ENCODE results near the gene AADACL4. TPM values are rescaled to one million over a fixed set of nuclear protein-coding genes. Genes with fewer than 3 reads are reported as not detected.

AADACL4 gene
- total and polyA plus RNA-seq, 9 of the 15 experiments (the other 6 are each of a cell fraction or from before 2014, with no cell fraction given), result not detected

- TF ChIP-seq ZBTB11 (CRISPR knock-in tag; IDR thresholded peaks at IDR 0.05) (peak in 1 of 3 experiments; percentile 57; a peak in 2 of 6 replicates), STAT5A (IDR thresholded peaks at IDR 0.05; ENCODE audit: borderline replicate concordance, low read length) (peak; percentile 92), ARID1B (IDR thresholded peaks at IDR 0.05) (peak; percentile 99), HNRNPH1 (optimal IDR thresholded peaks at IDR 0.05; ENCODE audit: low read depth, low read length) (no peak), ASH1L (IDR thresholded peaks at IDR 0.05; ENCODE audit: borderline replicate concordance, low read depth, partially characterized antibody) (no peak), ZNF347 (CRISPR knock-in tag; IDR thresholded peaks at IDR 0.05; ENCODE audit: low read depth) (no peak), POLR2AphosphoS5 (IDR thresholded peaks at IDR 0.05; ENCODE audit: control insufficient read depth, insufficient read depth, low read depth, low read length) (peak; percentile 96), HDAC2 (IDR thresholded peaks at IDR 0.05) (peak; percentile 100), ZBTB26 (CRISPR knock-in tag; IDR thresholded peaks at IDR 0.05) (no peak), TAF1 (IDR thresholded peaks at IDR 0.05; ENCODE audit: control insufficient read depth, extremely low read depth, insufficient read depth, low read length, severe bottlenecking) (peak; percentile 49), ETS2 (tag; IDR thresholded peaks at IDR 0.05; ENCODE audit: borderline replicate concordance, poor library complexity, severe bottlenecking) (no peak), EHMT2 (IDR thresholded peaks at IDR 0.05) (no peak), ZC3H4 (CRISPR knock-in tag; IDR thresholded peaks at IDR 0.05; ENCODE audit: borderline replicate concordance) (no peak), PHTF2 (CRISPR knock-in tag; IDR thresholded peaks at IDR 0.05) (no peak), COPS2 (conservative IDR thresholded peaks at IDR 0.05) (no peak), HDAC8 (tag; IDR thresholded peaks at IDR 0.05) (peak; percentile 27; the same call in 1 of the 2 replicates), SIX5 (IDR thresholded peaks at IDR 0.05; ENCODE audit: borderline replicate concordance in 1 of 2, insufficient read depth in 1 of 2, low read depth in 1 of 2, low read length in 2 of 2) (no peak), BMI1 (IDR thresholded peaks at IDR 0.05; ENCODE audit: low read length) (no peak), ZNF583 (CRISPR knock-in tag; IDR thresholded peaks at IDR 0.05) (peak; percentile 54), SLC30A9 (CRISPR knock-in tag; IDR thresholded peaks at IDR 0.05) (no peak)
- TF ChIP-seq, protein P1, sequence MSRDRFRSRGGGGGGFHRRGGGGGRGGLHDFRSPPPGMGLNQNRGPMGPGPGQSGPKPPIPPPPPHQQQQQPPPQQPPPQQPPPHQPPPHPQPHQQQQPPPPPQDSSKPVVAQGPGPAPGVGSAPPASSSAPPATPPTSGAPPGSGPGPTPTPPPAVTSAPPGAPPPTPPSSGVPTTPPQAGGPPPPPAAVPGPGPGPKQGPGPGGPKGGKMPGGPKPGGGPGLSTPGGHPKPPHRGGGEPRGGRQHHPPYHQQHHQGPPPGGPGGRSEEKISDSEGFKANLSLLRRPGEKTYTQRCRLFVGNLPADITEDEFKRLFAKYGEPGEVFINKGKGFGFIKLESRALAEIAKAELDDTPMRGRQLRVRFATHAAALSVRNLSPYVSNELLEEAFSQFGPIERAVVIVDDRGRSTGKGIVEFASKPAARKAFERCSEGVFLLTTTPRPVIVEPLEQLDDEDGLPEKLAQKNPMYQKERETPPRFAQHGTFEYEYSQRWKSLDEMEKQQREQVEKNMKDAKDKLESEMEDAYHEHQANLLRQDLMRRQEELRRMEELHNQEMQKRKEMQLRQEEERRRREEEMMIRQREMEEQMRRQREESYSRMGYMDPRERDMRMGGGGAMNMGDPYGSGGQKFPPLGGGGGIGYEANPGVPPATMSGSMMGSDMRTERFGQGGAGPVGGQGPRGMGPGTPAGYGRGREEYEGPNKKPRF (IDR thresholded peaks at IDR 0.05; ENCODE audit: low read depth, low read length), result no peak
Measured at GRCh38 chr1:12604114-12604874, 39.6 kb upstream of the AADACL4 start (continued).

All from K562 (cell line).